Adrenal gland (tissue), 12 donors: ENCODE measurements around the gene EPHA6. TPM values are rescaled to one million over a fixed set of nuclear protein-coding genes. Genes with fewer than 3 reads are reported as not detected.
"Not testable (repeated sequence)": the region's sequence is repeated elsewhere in the genome, so short reads cannot be mapped to it uniquely, and the experiment has no call there.

Source experiments
- DNase-seq, 7 donors: peaks; one replicate each; pipeline ENCODE4 v3.0.0-alpha.2; 2019 to 2020
- H3K27ac ChIP-seq, 5 donors: fragments of 200-600 bp; sonication (generic) in 4 of 5; 1 replicate in 3 of 5; 2 replicates in 2 of 5; pipeline versions ENCODE4 v1.5.1 to v1.8.0; 2016 to 2020; ENCODE audit warnings: mild to moderate bottlenecking in 1 of 5
- H3K27me3 ChIP-seq: fragments of 200-600 bp; 2 replicates; pipeline ENCODE4 v1.8.0; 2021
- H3K36me3 ChIP-seq, 2 donors: fragments of 200-600 bp; replicated peaks in 1 of 2; 1 replicate in 1 of 2; 2 replicates in 1 of 2; pipeline versions ENCODE4 v1.5.1 to v1.8.0; 2018 to 2022
- H3K4me1 ChIP-seq, 2 donors: fragments of 200-600 bp; replicated peaks in 1 of 2; 1 replicate in 1 of 2; 2 replicates in 1 of 2; pipeline versions ENCODE4 v1.5.1 to v1.8.0; 2018 to 2021
- H3K4me3 ChIP-seq, 4 donors: fragments of 200-600 bp; sonication (generic) in 3 of 4; one replicate each; pipeline ENCODE4 v1.5.1; 2016 to 2018
- H3K9me3 ChIP-seq, 3 donors: fragments of 200-600 bp; sonication (generic) in 1 of 3; replicated peaks in 1 of 3; 1 replicate in 2 of 3; 2 replicates in 1 of 3; pipeline versions ENCODE4 v1.5.1 to v1.8.0; 2016 to 2021
- CTCF ChIP-seq, 6 experiments: fragments of 450-650 bp in 4 of 6; fragments of 200-600 bp in 2 of 6; sonication (generic) in 1 of 6; IDR thresholded peaks; 1 replicate in 5 of 6; 2 replicates in 1 of 6; pipeline versions ENCODE4 v1.5.1 to v1.8.0; 2016 to 2021; ENCODE audit warnings: antibody characterized with exemption in 6 of 6, mild to moderate bottlenecking in 2 of 6, moderate library complexity in 1 of 6
- POLR2A ChIP-seq, 2 donors: fragments of 450-650 bp; IDR thresholded peaks; one replicate each; pipeline ENCODE4 v1.6.1; 2017; ENCODE audit warnings: antibody characterized with exemption in 2 of 2, mild to moderate bottlenecking in 2 of 2, moderate library complexity in 1 of 2
- WGBS, 4 donors: extraction: QIAGEN DNeasy Blood & Tissue Kit in 2 of 4; methylation state at CpG; one replicate each; pipeline versions ENCODE4 v1.1.5 to v1.1.7; 2013 to 2017; 5-methylcytosine and 5-hydroxymethylcytosine counted together
- intact Hi-C, 2 donors: fragments of 100-400 bp; cut with DNase I; formaldehyde crosslinking; loops; one replicate each; pipeline versions ENCODE4 v1.14.1 to v1.15.0; 2022 to 2023
- polyA plus RNA-seq, 3 donors: library from polyadenylated mRNA; stranded (reverse); fragments of 200-250 nt in 2 of 3; fragments of 350-450 nt in 1 of 3; fragmentation: Illumina TruSeq in 1 of 3; extraction: RNeasy Lipid Tissue Mini Kit (QIAGEN cat#74804) in 1 of 3; gene quantifications; one replicate each; pipeline ENCODE4 v1.2.3, GENCODE V29; 2013 to 2014
- total RNA-seq, 9 donors: library from RNA; depleted of rRNA in 4 of 9; stranded (reverse); fragments of >200 nt in 4 of 9; fragments of 120-200 nt in 1 of 9; fragmentation: NEBNext Ultra II Directional in 1 of 9; extraction: Animal tissue kit (Norgen Biotek cat#: 25700) in 1 of 9; gene quantifications; one replicate each; pipeline versions ENCODE4 v1.1.0 to v1.2.4, GENCODE V29; 2013 to 2023
- donor health status: healthy with polysubstance abuse.
- donor health status: Bipolar disorder and iron deficiency.
- donor health status: DM: yes; HTN: yes; CAD: no.
- donor health status: DM: no; HTN: no; CAD: no.
- donor health status: DM: no; HTN: no; CAD: no.
- donor health status: DM: yes; HTN: yes; CAD: no.

Gene EPHA6
- total and polyA plus RNA-seq, 12 donors: 0.07 to 2.1 (median 0.07) TPM; not detected in 9

DNA sequence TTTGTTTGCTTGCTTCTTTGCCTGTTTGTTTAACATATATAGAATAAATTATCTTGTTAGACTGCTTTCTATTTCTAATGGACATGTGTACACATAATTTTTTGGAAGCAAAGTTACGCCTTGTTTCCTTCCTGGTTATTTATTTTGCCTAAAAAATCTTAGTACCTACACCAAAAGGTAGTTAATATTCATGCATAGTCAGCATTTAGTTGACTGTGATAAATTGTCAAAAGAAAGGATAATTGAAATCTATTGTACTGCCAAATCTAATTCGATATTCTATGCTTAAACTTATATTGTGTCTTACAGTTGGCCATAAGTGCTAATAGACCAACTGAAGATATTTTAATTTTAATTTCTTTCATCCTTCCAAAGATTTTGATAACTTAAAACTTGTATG is 716.3 kb downstream of the EPHA6 start:
- WGBS, 4 donors: 59 to 76% (median 66%) methylated on average over 2 of the region's 2 CpGs

DNA sequence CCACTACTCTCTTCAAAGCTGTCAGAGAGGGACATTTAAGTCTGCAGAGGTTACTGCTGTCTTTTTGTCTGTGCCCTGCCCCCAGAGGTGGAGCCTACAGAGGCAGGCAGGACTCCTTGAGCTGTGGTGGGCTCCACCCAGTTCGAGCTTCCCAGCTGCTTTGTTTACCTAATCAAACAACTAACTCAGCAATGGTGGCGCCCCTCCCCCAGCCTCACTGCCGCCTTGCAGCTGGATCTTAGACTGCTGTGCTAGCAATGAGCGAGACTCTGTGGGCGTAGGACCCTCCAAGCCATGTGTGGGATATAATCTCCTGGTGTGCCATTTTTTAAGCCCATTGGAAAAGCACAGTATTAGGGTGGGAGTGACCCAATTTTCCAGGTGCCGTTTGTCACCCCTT is 733.2 kb downstream of the EPHA6 start:
- H3K4me3 ChIP-seq, H3K9me3 ChIP-seq, H3K27me3 ChIP-seq, H3K27ac ChIP-seq, intact Hi-C loops, DNase-seq, H3K36me3 ChIP-seq, H3K4me1 ChIP-seq: not testable (repeated sequence)
- WGBS, 4 donors: 74 to 87% (median 82%) methylated on average over 3 to 6 of the region's 6 CpGs

More for the DNA sequence above, 716.3 kb downstream of the EPHA6 start:
- no peak for DNase-seq
- Histone ChIP-seq H3K36me3 (no peaks in the 10 kb centered on the region), H3K9me3 (no peaks in the 10 kb centered on the region), H3K27me3 (no peaks in the 10 kb centered on the region), H3K27ac (no peak overlapping the region), H3K4me1 (no peaks in the 10 kb centered on the region), H3K4me3 (no peak overlapping the region)
- TF ChIP-seq POLR2A (IDR thresholded peaks at IDR 0.05): no peak
- TF ChIP-seq CTCF (IDR thresholded peaks at IDR 0.05): no peak
- intact Hi-C loops: no loop called here

- H3K27me3 ChIP-seq: no peaks in the 10 kb centered on the region
- WGBS, 4 donors: 42 to 63% (median 52%) methylated on average over 2 of the region's 2 CpGs
- TF ChIP-seq POLR2A (IDR thresholded peaks at IDR 0.05) (no peak), CTCF (IDR thresholded peaks at IDR 0.05) (no peak)
- H3K4me3 ChIP-seq: no peak overlapping the region
- H3K36me3 ChIP-seq: no peaks in the 10 kb centered on the region
- no peaks in the 10 kb centered on the region for H3K4me1 ChIP-seq
- no peak for DNase-seq
- intact Hi-C loops: no loop called here
- no peaks in the 10 kb centered on the region for H3K9me3 ChIP-seq
- H3K27ac ChIP-seq: no peak overlapping the region
Observed at GRCh38 chr3:97550408-97550807, 736.0 kb downstream of the EPHA6 start.

- no peaks in the 10 kb centered on the region for H3K9me3 ChIP-seq
- no peaks in the 10 kb centered on the region for H3K27me3 ChIP-seq
- no peak overlapping the region for H3K4me3 ChIP-seq
- no peaks in the 10 kb centered on the region for H3K4me1 ChIP-seq
- H3K36me3 ChIP-seq: no peaks in the 10 kb centered on the region
- no peak for TF ChIP-seq POLR2A (IDR thresholded peaks at IDR 0.05)
- TF ChIP-seq CTCF (IDR thresholded peaks at IDR 0.05): no peak
- intact Hi-C loops: no loop called here
- no peak overlapping the region for H3K27ac ChIP-seq
- no peak for DNase-seq
Observed at GRCh38 chr3:97552186-97552585, 737.8 kb downstream of the EPHA6 start.

GRCh38 chr3:97575742-97576141 is 761.3 kb downstream of the EPHA6 start:
- Histone ChIP-seq H3K27me3 (no peaks in the 10 kb centered on the region), H3K9me3 (no peaks in the 10 kb centered on the region), H3K4me1 (no peaks in the 10 kb centered on the region), H3K36me3 (no peaks in the 10 kb centered on the region), H3K4me3 (no peak overlapping the region), H3K27ac (no peak overlapping the region)
- intact Hi-C loops: no loop called here
- TF ChIP-seq CTCF (IDR thresholded peaks at IDR 0.05) (no peak), POLR2A (IDR thresholded peaks at IDR 0.05) (no peak)
- DNase-seq: no peak
- 66 to 72% (median 70%) methylated on average over 3 of the region's 3 CpGs for WGBS, 4 donors
